ENCODE results near the gene PITPNC1. TPM values are rescaled to one million over a fixed set of nuclear protein-coding genes. Genes with fewer than 3 reads are reported as not detected.

Gene PITPNC1
- total RNA-seq, 6 donors from 2014 or later = 8.5 to 23.3 (median 13.7) TPM

DNA sequence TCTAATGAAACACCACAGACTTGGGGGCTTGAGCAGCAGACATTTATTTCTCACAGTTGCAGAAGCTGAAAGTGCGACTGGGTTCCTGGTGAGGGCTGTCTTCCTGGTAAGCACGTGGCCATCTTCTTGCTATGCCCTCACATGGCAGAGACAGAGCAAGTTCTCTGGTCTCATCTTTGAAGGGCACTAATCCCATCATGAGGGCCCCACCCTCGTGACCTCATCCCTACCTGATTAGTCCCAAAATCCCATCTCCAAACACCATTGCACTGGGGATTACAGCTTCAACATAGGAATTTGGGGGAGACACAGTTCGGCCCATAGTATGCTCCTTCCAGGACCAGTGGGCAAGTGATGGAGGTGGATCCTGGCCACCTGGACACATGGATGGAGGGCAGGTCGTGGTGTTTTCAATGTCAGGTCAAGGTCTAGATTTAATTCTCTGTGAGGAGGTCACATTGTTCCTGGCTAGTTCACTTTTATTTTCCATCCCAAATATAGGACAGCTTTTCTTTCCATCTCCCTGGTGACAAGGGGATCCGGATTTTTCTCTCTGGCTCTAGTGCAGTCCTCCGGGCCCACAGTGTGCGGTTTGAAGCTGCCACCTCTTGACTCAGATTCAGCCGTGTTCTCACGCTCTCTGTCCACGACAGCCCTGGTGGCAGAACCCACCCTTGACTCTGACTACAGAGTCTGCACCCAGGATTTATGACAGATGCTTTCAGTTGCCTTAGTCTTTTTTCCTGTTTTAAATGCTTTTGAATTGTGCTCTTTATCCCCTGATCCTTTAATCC is 180.2 kb downstream of the PITPNC1 start:
- WGBS, 2 donors = 93% methylated on average over 11 of the region's 11 CpGs
- ATAC-seq (ENCODE audit: low FRiP score in 2 of 2) (no peak), DNase-seq (no peak)
- Histone ChIP-seq H3K27me3 (no peaks in the 10 kb centered on the region), H3K9me3 (peaks cover 0 to 5% (median 0%) of the 10 kb centered on the region in 4 donors), H3K4me1 (no peaks in the 10 kb centered on the region), H3K36me3 (no peaks in the 10 kb centered on the region), H3K4me3 (no peak overlapping the region), H3K27ac (no peak overlapping the region)
- TF ChIP-seq POLR2A (IDR thresholded peaks at IDR 0.05) (no peak), EP300 (IDR thresholded peaks at IDR 0.05) (no peak)

- H3K36me3 ChIP-seq = no peaks in the 10 kb centered on the region
- no peak overlapping the region for H3K27ac ChIP-seq
- H3K9me3 ChIP-seq = peaks cover 0 to 5% (median 0%) of the 10 kb centered on the region in 4 donors
- H3K27me3 ChIP-seq = no peaks in the 10 kb centered on the region
- no peak overlapping the region for H3K4me3 ChIP-seq
- ATAC-seq (ENCODE audit: low FRiP score in 2 of 2) = no peak
- DNase-seq = no peak
- WGBS, 2 donors = 92 to 93% methylated on average over 5 of the region's 5 CpGs
- TF ChIP-seq, protein P1, sequence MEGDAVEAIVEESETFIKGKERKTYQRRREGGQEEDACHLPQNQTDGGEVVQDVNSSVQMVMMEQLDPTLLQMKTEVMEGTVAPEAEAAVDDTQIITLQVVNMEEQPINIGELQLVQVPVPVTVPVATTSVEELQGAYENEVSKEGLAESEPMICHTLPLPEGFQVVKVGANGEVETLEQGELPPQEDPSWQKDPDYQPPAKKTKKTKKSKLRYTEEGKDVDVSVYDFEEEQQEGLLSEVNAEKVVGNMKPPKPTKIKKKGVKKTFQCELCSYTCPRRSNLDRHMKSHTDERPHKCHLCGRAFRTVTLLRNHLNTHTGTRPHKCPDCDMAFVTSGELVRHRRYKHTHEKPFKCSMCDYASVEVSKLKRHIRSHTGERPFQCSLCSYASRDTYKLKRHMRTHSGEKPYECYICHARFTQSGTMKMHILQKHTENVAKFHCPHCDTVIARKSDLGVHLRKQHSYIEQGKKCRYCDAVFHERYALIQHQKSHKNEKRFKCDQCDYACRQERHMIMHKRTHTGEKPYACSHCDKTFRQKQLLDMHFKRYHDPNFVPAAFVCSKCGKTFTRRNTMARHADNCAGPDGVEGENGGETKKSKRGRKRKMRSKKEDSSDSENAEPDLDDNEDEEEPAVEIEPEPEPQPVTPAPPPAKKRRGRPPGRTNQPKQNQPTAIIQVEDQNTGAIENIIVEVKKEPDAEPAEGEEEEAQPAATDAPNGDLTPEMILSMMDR (IDR thresholded peaks at IDR 0.05) = no peak
- TF ChIP-seq EP300 (IDR thresholded peaks at IDR 0.05) = no peak
- no peak for TF ChIP-seq POLR2A (IDR thresholded peaks at IDR 0.05)
- TF ChIP-seq POLR2AphosphoS5 (IDR thresholded peaks at IDR 0.05) = no peak
- no peaks in the 10 kb centered on the region for H3K4me1 ChIP-seq
These were observed 180.8 kb downstream of the PITPNC1 start for GRCh38 chr17:67557921-67558320.

- H3K36me3 ChIP-seq = no peaks in the 10 kb centered on the region
- ATAC-seq (ENCODE audit: low FRiP score in 2 of 2) (no peak), DNase-seq (no peak)
- no peak overlapping the region for H3K27ac ChIP-seq
- no peak overlapping the region for H3K4me3 ChIP-seq
- TF ChIP-seq, protein P1 (IDR thresholded peaks at IDR 0.05) = no peak
- TF ChIP-seq EP300 (IDR thresholded peaks at IDR 0.05) (no peak), POLR2AphosphoS5 (IDR thresholded peaks at IDR 0.05) (no peak), POLR2A (IDR thresholded peaks at IDR 0.05) (no peak)
- 78 to 82% methylated on average over 5 of the region's 5 CpGs for WGBS, 2 donors
- no peaks in the 10 kb centered on the region for H3K4me1 ChIP-seq
- peaks cover 0 to 5% (median 0%) of the 10 kb centered on the region in 4 donors for H3K9me3 ChIP-seq
- no peaks in the 10 kb centered on the region for H3K27me3 ChIP-seq
These were observed 181.8 kb downstream of the PITPNC1 start for GRCh38 chr17:67558740-67559380.

GRCh38 chr17:67559381-67559966 is 182.4 kb downstream of the PITPNC1 start:
- Histone ChIP-seq H3K27me3 (no peaks in the 10 kb centered on the region), H3K4me3 (no peak overlapping the region), H3K27ac (no peak overlapping the region), H3K9me3 (peaks cover 0 to 5% (median 0%) of the 10 kb centered on the region in 4 donors), H3K36me3 (no peaks in the 10 kb centered on the region), H3K4me1 (no peaks in the 10 kb centered on the region)
- 84 to 86% methylated on average over 10 of the region's 10 CpGs for WGBS, 2 donors
- TF ChIP-seq EP300 (IDR thresholded peaks at IDR 0.05) (no peak), POLR2AphosphoS5 (IDR thresholded peaks at IDR 0.05) (no peak), POLR2A (IDR thresholded peaks at IDR 0.05) (no peak)
- TF ChIP-seq, protein P1 (IDR thresholded peaks at IDR 0.05) = peak in 3 of 6 experiments; percentile 17 to 38 (median 18)
- no peak for ATAC-seq (ENCODE audit: low FRiP score in 2 of 2)
- no peak for DNase-seq

GRCh38 chr17:67562005-67562404 is 184.9 kb downstream of the PITPNC1 start:
- 91 to 92% methylated on average over 10 of the region's 10 CpGs for WGBS, 2 donors
- H3K36me3 ChIP-seq = no peaks in the 10 kb centered on the region
- DNase-seq (no peak), ATAC-seq (ENCODE audit: low FRiP score in 2 of 2) (no peak)
- TF ChIP-seq EP300 (IDR thresholded peaks at IDR 0.05) = no peak
- TF ChIP-seq, protein P1 (IDR thresholded peaks at IDR 0.05) = no peak
- TF ChIP-seq POLR2AphosphoS5 (IDR thresholded peaks at IDR 0.05) = no peak
- no peak for TF ChIP-seq POLR2A (IDR thresholded peaks at IDR 0.05)
- H3K9me3 ChIP-seq = no peaks in the 10 kb centered on the region
- no peaks in the 10 kb centered on the region for H3K4me1 ChIP-seq
- no peak overlapping the region for H3K4me3 ChIP-seq
- no peak overlapping the region for H3K27ac ChIP-seq
- H3K27me3 ChIP-seq = no peaks in the 10 kb centered on the region

Measured in upper lobe of left lung (tissue), 6 donors.